ENCODE results near the gene KDM2B.
"Not testable (repeated sequence)": the region's sequence is repeated elsewhere in the genome, so short reads cannot be mapped to it uniquely, and the experiment has no call there.

Gene KDM2B

DNA sequence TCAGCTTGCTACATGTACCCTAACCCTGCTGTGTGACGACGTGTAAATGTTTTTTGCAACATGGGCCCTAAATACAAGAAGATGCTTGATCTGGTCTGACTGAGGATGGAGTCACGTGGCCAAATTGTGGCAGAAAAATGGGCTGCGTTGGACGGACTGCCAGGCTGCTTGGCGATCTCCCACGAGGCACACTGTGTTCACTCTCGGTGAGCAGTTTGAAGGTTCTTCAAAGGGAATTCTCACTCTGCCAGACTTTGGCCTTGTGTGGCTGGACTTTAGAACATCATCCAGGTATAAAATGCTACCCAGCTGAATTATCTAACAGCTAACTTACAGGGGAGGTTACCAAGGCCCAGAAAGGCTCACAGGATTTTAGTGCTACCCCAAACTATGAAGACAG, 85.1 kb downstream of the KDM2B start:
- no peak for DNase-seq

DNA sequence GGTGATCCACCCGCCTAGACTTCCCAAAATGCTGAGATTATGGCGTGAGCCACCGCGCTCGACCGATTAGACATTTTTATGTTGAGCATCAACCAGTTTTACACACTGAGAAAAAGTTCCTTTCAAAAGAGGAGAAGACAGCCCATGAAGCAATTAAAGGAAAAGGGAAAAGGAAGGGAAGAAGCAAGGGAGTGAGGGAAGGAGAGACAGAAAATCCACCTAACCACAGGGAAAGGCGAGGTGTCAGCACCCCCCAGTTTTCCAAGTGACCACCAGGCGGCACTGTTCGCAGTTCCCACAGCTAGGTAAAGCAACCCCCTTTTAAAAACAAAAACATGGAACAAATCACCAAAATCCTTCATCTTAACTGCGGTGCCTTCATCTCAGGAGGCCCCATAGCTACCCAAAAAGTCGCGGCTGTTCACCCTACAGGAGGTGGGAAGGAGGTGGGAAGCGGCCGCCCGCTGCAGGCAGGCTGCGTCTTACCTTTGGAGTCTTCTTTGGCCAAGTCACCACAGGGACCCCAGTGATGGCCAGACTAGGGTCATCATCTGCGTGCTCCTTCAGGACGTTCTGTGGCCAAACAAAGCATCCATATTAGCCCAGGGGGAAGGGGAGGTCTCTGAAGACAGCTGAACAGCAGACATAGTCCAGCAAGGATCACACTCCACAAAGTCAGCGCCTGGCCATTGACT, 86.6 kb downstream of the KDM2B start:
- peak; percentile 64 for DNase-seq

DNA sequence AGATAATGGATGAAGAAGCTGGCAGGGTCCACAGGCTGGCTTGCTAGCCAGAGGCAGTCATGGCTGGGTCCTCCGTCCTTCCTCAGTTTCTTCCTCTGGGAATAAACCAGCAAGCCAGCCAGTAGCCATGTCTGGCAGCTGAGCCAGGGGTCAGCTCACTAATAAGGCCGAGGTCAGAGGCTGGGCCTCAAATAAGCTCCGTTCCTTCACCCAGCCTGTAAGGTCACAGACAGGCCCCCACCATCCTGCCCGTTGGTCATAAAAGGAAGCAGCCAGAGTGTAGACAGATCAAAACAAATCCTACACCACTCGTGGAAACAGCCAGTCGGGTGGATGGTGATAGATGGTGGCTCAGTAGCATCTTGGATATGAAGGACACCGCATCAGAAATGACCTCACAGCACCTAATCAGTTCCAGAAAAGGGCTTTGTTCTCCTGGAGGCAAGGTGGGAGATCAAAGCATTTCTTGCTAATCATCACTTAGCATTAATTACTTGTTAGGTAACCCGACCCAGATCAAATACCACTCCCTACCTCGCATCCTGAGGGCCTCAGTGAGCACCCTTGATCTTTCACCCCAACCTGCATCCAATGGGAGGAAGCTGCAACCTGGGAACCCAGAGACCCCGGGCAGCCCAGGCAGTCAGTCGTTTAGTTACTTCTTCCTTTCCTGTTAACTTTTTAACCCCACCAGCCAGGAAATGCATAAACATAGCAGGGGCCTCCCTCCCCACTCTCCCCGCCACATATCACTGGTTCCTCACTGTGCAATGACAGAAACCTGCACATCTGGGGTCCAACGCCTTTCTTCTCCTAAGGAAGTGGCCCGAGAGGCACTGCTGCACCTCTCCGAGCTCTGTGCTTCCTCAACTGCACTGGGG, 90.2 kb downstream of the KDM2B start:
- DNase-seq = no peak

DNA sequence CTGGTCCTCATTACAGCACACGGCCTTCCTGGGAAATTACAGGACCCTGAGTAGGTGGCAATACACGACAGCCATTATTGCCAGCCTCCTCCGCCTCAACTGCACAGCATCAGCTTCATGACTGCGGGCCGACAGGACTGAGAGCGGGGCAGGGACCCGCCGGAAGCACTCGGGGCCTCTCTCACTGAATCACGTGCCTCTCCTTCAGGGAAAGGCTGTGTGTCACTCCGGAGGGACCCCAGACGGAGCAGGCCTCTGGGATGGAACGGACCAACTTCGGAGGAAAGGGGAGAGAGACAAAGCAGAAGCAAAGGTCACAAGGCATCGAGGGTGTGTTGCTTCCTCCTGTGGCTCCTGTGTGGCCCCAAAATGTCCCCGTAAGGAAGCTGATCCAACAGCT, 90.9 kb downstream of the KDM2B start:
- no peak for DNase-seq

DNA sequence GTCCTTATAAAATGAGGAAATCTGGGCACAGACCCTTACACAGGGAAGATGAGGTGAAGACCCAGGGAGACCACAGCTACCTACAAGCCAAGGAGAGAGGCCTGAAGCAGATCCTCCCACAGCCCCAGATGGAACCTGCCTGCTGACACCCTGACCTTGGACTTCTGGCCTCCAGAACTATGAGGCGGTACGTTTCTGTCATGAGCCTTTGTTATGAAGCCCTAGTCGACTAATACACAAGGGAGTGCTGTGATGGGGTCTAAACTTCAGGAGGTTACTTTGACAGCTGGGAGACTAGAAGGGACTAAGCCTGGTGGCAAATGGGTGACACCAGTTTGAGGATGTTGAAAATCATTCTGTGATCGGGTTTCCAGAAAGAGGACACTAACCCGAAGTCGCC, 95.9 kb downstream of the KDM2B start:
- no peak for DNase-seq

DNA sequence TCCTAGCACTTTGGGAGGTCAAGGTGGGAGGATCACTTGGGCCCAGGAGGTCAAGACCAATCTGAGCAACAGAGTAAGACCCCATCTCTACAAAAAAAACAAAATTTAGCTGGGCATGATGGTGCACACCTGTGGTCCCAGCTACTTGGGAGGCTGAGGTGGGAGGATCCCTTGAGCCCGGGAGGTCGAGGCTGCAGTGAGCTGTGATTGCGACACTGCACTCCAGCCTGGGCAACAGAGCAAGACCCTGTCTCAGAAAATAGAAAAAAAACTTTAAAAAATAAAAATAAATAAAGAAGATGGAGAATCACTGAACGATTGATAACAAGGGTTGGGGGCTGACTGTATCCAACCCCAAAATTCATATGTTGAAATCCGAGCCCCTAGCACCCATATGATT, 96.3 kb downstream of the KDM2B start:
- not testable (repeated sequence) for DNase-seq

DNA sequence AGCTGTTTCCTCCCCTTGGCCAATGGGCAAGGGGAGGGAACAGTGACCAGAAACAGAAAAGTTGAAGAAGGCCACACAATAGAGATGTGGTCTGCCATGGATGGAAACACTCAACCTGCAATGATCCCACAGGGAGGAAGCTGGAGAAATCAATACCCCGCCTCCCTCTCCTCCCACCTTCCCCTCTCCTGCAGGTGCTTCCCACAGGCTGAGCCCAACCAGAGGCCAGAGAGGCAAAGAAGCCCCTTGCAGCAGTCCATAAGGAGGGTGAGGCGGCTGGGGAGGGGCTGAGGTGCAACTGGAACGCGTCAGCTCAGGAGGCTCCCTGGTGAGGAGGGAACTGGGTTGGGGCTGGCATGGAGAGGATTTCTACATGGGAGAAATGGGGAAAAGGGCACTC, 96.9 kb downstream of the KDM2B start:
- DNase-seq = no peak

DNA sequence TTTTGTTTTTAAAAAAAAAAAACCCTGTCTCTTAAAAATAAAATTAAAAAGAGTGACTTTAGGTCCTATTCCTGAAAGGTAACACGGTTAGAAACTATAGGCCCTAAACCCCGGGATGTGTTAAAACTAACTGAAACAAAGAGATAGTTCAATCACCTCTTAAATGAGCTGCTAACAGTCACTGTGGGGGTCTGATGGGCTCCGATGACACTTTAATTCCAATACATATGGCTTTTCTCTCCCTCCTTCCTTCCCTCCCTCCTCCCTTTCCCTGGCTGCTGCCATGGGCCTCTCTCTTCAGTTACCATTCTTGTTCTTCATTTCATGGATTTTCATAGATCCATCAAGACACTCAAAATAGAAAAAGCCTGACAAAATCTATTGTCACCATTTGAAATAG, 104.3 kb downstream of the KDM2B start:
- no peak for DNase-seq

DNA sequence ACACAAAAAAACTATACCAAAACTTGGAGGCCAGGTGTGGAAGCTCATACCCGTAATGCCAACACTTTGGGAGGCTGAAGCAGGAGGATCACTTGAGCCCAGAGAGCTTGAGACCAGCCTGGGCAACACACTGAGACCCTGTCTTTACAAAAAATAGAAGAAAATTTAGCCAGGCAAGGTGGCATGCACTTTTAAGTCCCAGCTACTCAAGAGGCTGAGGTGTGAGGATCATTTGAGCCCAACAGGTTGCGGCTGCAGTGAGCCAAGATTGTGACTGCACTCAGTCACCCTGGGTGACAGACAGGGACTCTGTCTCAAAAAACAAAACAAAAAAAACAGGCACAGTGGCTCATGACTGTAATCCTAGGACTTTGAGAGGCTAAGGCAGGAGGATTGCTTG, 105.5 kb downstream of the KDM2B start:
- DNase-seq = no peak

DNA sequence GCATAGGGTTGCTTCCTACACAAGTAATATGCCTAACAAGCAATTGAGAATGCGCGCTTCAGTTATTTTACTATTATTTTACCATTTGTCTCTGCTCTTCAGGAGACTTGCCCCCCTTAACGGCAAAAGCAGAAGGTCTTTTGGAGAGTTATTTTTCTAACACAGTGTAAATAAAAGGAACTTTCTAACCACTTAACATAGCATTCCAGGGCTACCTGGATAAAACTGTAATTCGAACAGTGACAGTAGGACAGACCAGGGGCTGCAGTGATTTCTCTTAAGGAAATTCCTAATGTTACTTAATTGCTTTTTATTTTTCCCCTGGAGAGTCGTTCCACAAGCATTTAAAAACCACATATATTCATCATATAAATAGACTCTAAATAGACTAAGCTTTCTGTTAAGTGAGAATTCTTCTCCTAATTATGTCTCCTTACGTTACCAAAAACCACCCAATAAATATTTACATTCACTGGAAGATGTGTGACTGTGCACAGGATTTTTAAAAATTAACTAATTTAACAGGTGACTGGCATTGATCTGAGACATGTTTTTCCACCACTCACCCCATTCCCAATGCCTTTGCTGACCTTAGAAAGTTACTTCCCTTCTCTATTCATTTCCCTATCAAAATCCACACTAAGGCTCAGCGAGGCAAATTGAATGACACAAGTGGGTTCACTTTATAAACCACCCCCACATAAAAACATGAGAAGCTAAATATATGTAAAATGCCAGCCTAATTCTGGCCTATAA, 108.5 kb downstream of the KDM2B start:
- DNase-seq = no peak

DNA sequence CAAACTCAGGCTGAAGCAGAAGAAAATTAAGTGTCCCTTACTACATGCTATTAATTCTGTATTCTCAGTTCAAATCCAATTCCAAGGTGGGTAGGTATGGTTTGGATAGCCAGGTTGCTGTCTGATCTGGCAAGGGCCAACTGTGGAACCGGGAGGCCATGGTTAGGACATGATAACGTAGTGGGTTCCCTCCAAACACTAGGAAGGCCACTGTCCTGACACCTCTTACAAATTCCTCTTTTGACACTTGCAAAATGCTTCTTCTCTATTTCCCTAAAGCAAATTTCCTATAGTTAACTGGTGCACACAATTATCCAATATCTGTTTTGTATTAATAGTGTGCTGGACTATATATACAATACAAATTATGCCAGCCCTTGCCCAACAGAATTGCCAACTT, 110.1 kb downstream of the KDM2B start:
- DNase-seq = no peak

DNA sequence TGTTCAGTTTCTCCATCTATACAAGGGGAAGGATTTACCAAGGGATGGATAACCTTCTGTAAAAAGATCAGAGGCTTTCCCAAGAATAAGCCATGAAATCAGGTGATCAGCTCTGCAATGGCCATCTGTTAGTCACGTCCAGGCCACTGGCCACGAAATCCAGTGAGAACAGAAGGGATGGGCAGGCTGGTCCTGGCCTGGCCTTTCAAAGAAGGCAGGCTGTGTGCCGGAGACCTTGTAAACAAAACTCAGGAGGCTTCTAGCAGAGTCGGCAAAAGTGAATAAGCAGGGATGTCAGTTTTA, 112.4 kb downstream of the KDM2B start:
- DNase-seq = no peak

DNA sequence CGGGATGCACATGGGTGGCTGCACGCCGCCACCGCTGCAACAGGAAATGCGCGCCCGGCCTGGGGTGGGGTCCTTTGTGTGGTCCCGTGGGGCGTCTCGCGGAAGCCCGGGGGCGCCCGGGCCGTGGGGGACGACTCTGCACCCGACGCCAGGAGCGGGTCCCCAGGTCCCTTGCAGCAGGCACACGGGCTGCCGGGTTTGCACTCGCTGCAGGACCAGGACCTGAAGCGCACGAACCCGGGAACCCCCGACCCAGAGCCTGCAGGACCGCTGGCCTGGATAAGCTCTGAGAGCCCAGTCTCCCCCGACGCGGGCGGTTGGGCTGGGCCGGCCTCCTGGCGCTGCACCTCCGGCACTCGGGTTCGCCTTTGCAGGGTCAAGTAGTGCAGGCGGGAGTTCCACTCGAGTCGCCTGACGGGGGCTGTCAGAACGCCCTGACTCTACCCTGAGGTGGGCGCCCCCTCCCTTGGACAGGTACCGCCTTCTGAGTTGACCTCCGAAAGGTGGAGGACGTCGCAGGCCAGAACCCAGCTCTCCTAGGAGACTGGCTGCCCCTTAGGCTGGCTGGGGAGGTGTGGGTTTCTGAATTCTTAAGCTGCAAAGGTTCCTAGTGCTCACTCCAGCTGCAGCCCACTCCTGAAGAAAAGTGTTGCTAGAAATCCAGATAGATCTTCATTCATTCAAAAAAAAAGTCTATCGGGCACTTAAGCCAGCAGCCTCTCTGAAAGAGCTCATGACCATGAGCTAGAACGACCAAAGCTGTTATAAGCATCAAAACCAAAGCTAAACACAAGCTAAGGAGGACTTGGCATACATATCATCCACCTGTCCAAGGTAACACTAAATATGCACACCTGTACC, 113.0 kb downstream of the KDM2B start:
- DNase-seq = no peak

DNA sequence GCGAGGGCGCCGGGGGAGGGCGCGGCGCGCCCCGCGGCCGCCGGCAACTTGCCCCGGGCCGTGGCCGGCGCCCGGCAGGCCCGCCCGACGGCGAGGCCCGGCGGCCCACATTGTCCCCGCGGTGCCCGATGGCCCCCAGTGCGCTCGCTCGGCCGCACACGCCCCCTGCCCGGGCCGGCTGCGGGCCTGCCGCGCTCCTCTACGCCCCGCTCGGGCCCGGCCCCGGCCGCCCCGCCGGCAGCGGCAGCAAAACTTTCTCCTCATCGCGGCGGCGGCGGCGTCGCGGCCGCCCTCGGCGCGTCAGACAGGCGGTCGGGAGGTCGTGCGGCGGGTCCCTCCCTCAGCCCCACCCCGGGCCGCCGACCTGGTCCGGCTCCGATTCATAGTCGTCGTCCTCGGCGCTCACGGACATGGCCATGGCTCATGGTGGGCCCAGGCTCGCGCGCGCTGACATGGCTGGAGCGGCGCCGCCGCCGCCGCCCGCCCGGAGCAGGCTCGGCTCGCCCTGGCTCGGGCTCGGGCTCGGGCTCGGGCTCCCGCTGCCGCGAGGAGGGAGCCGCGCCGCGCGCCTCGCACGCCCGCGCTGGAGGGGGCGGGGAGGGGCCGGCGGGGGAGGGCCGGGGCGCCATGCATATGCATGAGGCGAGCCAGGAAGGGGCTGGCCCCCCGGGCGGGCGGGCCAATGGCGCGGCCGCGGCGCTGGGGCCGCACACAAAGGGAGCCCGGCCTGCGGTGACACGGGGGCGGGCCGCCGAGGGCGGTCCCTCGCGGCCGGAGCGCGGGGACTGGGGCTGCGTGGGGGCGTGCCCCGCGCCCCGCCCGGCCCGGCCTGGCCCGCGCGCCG, 113.8 kb downstream of the KDM2B start:
- peak; percentile 90 for DNase-seq

DNA sequence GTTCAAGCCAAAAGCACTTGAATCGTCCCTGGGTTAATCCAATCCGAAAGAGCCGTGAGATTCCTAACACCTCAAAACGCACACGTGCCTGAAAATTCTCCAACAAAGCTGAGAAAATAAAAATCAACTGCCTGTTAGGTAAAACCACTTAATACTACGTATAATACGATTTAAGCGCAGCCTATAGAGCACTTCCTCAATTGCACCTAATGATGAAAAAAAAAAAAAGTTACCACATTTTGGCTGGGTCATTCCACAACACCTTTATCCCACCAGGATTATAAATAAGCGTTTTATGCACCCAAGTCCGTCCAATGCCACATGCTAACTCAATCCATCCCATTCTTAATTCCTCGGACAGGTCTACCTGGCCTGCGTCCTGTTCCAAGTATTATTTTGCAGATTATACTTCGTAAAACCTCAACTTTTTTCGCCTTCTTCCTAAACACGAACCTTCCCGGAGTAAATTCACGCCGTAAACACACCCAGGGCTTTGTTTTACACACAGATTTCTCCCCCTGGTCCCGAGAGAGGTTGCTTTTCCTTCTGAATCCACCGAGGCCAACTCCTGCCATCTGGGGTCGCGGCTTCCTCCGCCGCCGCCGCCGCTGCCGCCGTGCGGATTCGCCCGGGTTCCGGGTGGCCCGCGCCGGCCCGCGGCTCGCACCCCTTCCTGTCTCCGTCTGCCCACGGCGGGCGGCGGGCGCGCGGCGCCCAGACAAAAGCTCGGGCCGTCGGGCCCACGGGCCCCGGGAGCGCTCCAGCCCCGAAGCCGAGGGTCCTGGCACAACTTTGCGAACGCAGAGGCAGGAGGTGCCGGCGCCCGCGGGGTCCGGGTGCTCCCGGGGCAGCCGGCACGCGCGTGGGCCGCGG, 114.7 kb downstream of the KDM2B start:
- DNase-seq = peak; percentile 39

DNA sequence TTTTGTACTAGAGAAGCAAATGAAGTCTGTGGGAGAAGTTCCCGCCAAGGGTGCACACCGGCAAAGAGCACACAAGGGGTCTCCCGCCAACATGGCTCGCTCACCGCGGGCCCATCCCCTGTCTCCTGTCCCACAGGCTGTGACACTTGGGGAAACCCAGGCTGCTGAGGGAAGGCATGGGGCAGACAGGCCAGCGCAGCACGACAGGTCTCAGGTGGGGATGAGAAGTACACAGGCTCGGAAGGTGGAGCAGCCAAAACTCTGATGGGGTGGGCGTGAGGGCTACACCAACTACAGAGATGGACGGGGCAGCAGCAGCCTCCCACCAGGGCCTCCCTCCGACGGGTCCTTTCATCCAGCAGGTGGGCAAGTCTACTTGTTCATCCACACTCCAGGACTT, 116.5 kb downstream of the KDM2B start:
- DNase-seq = no peak

DNA sequence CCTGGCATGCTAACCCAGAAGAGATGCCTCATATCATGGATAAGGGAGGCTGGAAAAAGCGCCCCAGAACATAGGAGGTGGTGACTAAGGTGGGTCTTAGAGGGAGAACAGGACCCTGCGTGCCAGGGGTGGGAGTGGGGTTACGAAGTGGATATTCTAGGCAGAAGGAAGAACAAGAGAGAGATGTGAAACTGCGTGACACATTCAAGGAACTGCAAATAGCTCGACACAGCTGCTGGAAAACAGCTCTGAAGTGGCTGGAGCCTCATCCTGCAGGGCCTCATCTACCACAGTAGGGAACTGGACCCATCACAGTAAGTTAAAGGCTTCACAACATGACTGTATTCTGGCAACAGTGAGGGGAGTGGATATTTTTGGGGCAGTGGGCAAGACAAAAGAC, 119.8 kb downstream of the KDM2B start:
- DNase-seq = no peak

DNA sequence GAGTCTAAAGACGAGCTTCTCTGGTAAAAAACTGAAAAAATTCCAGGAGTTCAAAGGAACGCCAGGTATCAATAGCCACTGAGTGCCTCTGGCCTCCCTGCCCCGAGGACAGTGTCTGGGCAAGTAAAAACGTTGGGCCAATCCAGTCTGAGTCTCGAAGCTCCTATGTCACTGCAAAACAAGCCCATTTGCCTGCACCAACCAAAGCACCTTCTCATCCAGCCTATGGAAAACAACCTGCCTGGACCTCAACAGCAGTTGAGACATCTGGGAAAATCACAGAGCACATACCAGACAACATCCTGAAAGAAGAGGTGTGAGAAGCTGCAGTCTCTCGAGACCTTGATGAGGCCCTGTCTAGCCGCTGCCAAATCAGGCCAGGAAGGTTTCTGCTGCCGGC, 124.3 kb downstream of the KDM2B start:
- DNase-seq = no peak

DNA sequence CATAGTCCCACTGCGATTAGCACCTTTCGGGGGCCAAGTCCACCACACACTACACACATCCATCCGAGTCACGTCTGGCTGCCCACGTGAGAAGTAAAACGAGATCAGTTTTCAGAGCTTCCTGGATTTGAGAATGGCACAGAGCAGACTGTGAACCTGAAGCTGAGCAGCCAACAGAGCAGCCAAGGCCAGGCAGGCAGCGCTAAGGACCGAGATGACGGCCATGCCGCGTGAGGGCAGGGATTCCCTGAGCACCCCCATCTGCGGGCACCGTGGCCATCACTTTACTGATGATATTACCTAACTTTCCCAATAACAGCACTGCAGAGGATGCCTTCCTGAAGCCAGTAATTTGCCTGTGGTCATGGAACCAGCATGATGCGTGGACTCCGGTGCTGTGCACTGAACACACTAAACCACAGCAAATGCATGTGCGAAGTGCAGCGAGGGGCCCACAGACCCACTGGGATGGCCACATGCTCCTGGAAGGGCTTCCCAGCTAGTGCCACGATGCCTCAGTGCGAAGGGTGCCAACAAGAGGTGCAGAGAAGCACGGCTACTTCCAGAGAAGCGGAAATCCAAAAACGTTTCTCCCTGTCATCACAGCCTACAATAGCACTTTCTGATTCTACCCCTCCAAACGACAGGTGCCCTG, 124.9 kb downstream of the KDM2B start:
- no peak for DNase-seq

DNA sequence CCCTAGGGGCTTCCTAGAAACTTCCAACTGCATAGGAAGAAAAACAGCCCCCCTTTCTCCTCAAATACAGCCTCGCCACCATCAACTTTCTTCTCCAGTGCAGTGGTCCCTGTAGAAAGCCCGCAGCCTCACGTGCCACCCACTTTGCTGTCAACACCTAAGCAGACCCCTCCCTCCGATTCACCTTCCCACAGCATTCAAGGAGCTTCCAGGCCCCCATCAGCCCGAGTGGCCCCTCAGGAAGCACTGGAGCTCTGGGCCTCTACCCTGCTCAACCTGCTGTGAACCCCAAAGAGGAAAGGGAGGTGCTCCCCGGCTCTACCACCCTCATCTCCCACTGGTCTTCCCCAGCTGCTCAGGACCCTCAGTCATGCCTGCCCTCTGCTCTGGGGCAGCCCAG, 125.9 kb downstream of the KDM2B start:
- DNase-seq = no peak

Data from activated naive CD4-positive, alpha-beta T cell treated with anti-CD3 and anti-CD28 coated beads, Interleukin-2, amount 50 U/mL, for 16 hours (primary cell).